GM19238 (cell line): ENCODE data around the gene SEPTIN2.
A peak's percentile ranks its signal among the peaks of the same experiment; 100 is the strongest.
"Not testable (repeated sequence)": the region's sequence is repeated elsewhere in the genome, so short reads cannot be mapped to it uniquely, and the experiment has no call there.

ENCODE experiments used
- DNase-seq: peaks from one replicate; pipeline ENCODE4 v3.0.0; 2011; ENCODE audit warnings: low spot score; ENCODE audit not compliant: insufficient read length

SEPTIN2 gene

GRCh38 chr2:241350878-241351639 is 35.3 kb downstream of the SEPTIN2 start:
- no peak for DNase-seq

- DNase-seq, result no peak
These were observed 35.9 kb downstream of the SEPTIN2 start for GRCh38 chr2:241351640-241352031.

GRCh38 chr2:241352227-241352626 is 36.5 kb downstream of the SEPTIN2 start:
- DNase-seq, result no peak

GRCh38 chr2:241354668-241355658 is 39.2 kb downstream of the SEPTIN2 start:
- no peak for DNase-seq

- DNase-seq, result peak; percentile 84
These were observed 40.5 kb downstream of the SEPTIN2 start, which contains the start of gene FARP2 for GRCh38 chr2:241355983-241356870. FARP2 (plus strand) TSS chr2:241356285; CDS start chr2:241373108, 16,823 bp downstream.

- DNase-seq, result no peak
These were observed 41.1 kb downstream of the SEPTIN2 start for GRCh38 chr2:241356871-241357260.

GRCh38 chr2:241357531-241357930 is 41.8 kb downstream of the SEPTIN2 start:
- DNase-seq, result no peak

- peak; percentile 34 for DNase-seq
These were observed 42.7 kb downstream of the SEPTIN2 start for GRCh38 chr2:241358470-241358869.

GRCh38 chr2:241359481-241360045 is 43.8 kb downstream of the SEPTIN2 start:
- DNase-seq, result no peak

- DNase-seq, result no peak
These were observed 47.7 kb downstream of the SEPTIN2 start for GRCh38 chr2:241363426-241363825.

GRCh38 chr2:241364781-241365180 is 49.1 kb downstream of the SEPTIN2 start:
- DNase-seq, result no peak

- DNase-seq, result no peak
These were observed 51.0 kb downstream of the SEPTIN2 start for GRCh38 chr2:241366678-241367077.

GRCh38 chr2:241368643-241369042 is 52.9 kb downstream of the SEPTIN2 start:
- no peak for DNase-seq

- DNase-seq, result no peak
These were observed 56.8 kb downstream of the SEPTIN2 start for GRCh38 chr2:241372361-241372992.

- DNase-seq, result no peak
These were observed 57.7 kb downstream of the SEPTIN2 start for GRCh38 chr2:241373446-241373845.

GRCh38 chr2:241373906-241374305 is 58.2 kb downstream of the SEPTIN2 start:
- DNase-seq, result not testable (repeated sequence)

GRCh38 chr2:241375300-241375699 is 59.6 kb downstream of the SEPTIN2 start:
- no peak for DNase-seq

- no peak for DNase-seq
These were observed 61.1 kb downstream of the SEPTIN2 start for GRCh38 chr2:241376808-241377207.

- DNase-seq, result no peak
These were observed 63.1 kb downstream of the SEPTIN2 start for GRCh38 chr2:241378816-241379215.
